Activated naive CD4-positive, alpha-beta T cell treated with anti-CD3 and anti-CD28 coated beads, Interleukin-2, amount 50 U/mL, for 24 hours (primary cell): ENCODE measurements around the gene SLC9A6.

Source experiments
- H3K27ac Mint-ChIP-seq: one replicate; pipeline ENCODE4 v1.8.0; 2021; ENCODE audit warnings: mild to moderate bottlenecking, mixed read lengths
- H3K27me3 Mint-ChIP-seq: one replicate; pipeline ENCODE4 v1.8.0; 2021; ENCODE audit warnings: mixed read lengths
- H3K36me3 Mint-ChIP-seq: one replicate; pipeline ENCODE4 v1.8.0; 2021; ENCODE audit warnings: mixed read lengths
- H3K4me1 Mint-ChIP-seq: one replicate; pipeline ENCODE4 v1.8.0; 2021; ENCODE audit warnings: mixed read lengths
- H3K4me3 Mint-ChIP-seq: one replicate; pipeline ENCODE4 v1.8.0; 2021; ENCODE audit warnings: mild to moderate bottlenecking, mixed read lengths
- H3K9me3 Mint-ChIP-seq: one replicate; pipeline ENCODE4 v1.8.0; 2021; ENCODE audit warnings: mixed read lengths

Gene SLC9A6

DNA sequence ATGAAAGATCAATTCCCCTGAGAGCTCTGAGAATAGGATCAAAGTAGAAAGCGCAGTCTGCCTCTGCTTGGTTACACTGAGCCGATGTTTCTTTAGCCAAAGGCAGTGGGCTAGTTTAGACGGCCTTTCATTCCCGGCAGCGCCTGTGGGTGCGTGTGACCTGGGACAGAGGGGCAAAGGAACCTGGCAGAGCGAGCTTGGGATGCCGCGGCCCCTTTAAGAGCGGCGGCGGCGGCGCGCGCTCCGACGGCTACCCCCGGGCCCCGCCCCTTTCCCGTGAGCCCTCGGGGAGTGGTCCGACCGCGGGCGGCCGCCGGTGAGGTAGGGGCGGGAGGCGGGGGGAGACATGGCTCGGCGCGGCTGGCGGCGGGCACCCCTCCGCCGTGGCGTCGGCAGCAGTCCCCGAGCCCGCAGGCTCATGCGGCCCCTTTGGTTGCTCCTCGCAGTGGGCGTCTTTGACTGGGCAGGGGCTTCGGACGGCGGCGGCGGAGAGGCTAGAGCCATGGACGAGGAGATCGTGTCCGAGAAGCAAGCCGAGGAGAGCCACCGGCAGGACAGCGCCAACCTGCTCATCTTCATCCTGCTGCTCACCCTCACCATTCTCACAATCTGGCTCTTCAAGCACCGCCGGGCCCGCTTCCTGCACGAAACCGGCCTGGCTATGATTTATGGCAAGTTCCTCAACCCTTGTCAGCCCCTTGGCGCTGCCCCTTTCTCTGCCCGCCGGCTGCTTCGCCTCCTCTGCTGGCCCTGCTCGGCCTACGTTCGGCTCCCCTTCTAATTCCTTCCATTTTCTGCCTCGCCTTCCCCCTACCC, at the start of gene SLC9A6:
Gene SLC9A6 (plus strand): TSS at position 279 of the 816 bp plus-strand sequence. CDS start 224 bp downstream, at position 503.
- Mint-ChIP-seq H3K4me1 (peaks cover 73% of the 10 kb centered on the region), H3K27ac (peak within 1 kb of the TSS; percentile 98), H3K9me3 (no peaks in the 10 kb centered on the region), H3K27me3 (no peaks in the 10 kb centered on the region), H3K36me3 (peaks cover 2% of the 10 kb centered on the region), H3K4me3 (peak within 1 kb of the TSS; percentile 95)

DNA sequence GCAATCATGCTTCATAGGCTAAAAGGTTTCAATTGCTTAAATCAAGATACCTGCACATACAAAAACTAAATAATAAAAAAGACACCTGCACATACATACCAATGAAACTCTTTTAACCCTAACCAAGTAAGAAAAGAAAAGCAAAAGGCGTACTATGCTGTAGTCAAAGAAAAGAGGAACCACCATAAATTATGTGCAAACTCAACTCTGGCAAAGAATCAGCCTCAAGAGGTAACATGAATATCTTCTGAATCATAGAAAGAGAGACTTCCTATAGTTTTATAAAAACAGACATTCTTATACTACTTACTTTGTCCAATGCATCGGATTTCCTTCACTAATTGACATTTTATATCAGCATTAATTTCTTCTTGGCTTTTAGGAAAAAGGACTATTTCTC, 40.7 kb upstream of the SLC9A6 start:
- no peaks in the 10 kb centered on the region for H3K27me3 Mint-ChIP-seq
- no peak overlapping the region for H3K27ac Mint-ChIP-seq
- peaks cover 6% of the 10 kb centered on the region for H3K36me3 Mint-ChIP-seq
- no peaks in the 10 kb centered on the region for H3K9me3 Mint-ChIP-seq
- H3K4me3 Mint-ChIP-seq = no peak overlapping the region
- H3K4me1 Mint-ChIP-seq = no peaks in the 10 kb centered on the region

DNA sequence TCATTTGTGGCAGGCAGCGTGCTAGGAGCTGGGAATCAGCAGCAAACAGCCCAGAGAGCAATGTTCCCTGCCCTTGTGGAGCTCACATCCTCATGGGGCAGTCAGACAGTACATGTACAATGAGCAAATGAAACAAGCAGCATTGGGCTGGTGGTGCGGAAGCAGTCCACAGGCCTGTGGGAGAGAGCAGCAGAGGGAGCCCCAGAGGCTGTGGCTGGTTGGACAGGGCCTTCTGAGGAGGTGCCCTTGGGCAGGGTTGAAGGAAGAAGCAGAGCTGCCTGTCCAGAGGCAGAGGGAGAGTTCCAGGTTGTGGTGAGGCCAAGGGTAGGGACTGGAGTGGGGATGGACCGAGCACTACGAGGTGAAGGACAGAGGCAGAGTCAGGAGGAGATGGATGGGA, 33.9 kb upstream of the SLC9A6 start:
- H3K27ac Mint-ChIP-seq = no peak overlapping the region
- no peaks in the 10 kb centered on the region for H3K9me3 Mint-ChIP-seq
- no peaks in the 10 kb centered on the region for H3K27me3 Mint-ChIP-seq
- H3K4me3 Mint-ChIP-seq = no peak overlapping the region
- no peaks in the 10 kb centered on the region for H3K4me1 Mint-ChIP-seq
- peaks cover 3% of the 10 kb centered on the region for H3K36me3 Mint-ChIP-seq

GRCh38 chrX:135973025-135973547, 12.1 kb upstream of the SLC9A6 start:
- peak overlapping the region; percentile 94 for H3K4me3 Mint-ChIP-seq
- H3K27ac Mint-ChIP-seq = peak overlapping the region; percentile 94
- H3K27me3 Mint-ChIP-seq = no peaks in the 10 kb centered on the region
- peaks cover 31% of the 10 kb centered on the region for H3K4me1 Mint-ChIP-seq
- no peaks in the 10 kb centered on the region for H3K9me3 Mint-ChIP-seq
- H3K36me3 Mint-ChIP-seq = no peaks in the 10 kb centered on the region

DNA sequence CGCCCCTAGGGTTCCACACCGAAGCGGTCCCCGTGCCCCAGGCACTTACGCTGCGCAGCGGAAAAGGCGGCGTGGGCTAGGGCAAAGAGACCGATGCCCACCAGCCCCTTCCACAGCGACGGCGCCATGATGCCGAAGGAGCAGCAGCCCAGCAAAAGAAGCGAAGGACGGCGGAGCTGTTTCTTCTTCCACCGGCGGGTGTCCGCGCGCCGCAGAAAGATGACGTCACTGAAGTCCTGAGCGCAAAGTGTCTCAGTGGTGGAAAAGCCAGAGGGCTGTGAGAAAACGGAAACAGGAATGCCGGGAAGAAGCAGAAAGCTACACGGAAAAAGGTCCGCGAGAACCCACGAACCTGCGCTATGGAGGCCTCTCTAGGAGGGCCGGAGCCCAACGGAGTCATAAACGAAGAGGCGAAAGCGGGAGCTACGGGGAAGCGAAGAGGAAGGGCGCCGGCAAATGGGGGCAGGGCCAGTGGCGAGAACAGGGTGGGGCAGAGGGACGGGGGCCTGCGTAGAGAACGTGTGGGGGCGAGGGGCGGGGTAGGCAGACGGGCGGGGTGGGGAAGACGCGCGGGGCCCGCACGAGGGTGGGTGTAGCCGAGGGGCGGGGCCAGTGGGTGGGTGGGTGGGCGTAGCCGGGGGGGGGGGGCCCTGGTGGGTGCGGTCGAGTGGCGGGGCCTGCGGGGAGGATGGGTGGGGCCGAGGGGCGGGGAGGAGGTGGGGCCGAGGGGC, 11.5 kb upstream of the SLC9A6 start, which contains the start of gene MMGT1:
Gene MMGT1 (minus strand): TSS at position 441 of the 731 bp plus-strand sequence. CDS start 313 bp downstream, at position 128.
- no peaks in the 10 kb centered on the region for H3K36me3 Mint-ChIP-seq
- peaks cover 31% of the 10 kb centered on the region for H3K4me1 Mint-ChIP-seq
- peak within 1 kb of the TSS; percentile 94 for H3K27ac Mint-ChIP-seq
- no peaks in the 10 kb centered on the region for H3K27me3 Mint-ChIP-seq
- H3K9me3 Mint-ChIP-seq = no peaks in the 10 kb centered on the region
- H3K4me3 Mint-ChIP-seq = peak within 1 kb of the TSS; percentile 94

GRCh38 chrX:135974279-135974856, 10.9 kb upstream of the SLC9A6 start:
- H3K4me3 Mint-ChIP-seq = peak overlapping the region; percentile 70

DNA sequence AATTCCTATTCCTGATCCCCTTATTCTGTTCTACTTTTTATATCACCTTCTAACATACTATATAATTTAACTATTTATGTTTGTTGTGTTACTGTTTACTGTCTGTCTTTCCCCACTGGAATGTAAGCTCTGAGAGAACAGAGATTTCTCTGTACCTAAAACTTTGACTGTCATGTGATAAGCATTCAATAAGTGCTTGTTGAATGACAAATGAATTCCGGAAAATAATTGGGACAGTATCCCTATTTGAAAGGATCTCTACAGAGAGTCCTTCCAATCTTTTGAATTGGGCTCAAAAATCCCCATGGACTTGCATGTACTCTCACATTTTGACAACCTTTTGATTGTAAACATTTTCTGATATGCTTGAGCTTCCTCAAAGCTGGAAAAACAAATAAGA, 9.8 kb upstream of the SLC9A6 start:
- H3K4me1 Mint-ChIP-seq = peaks cover 29% of the 10 kb centered on the region
- no peaks in the 10 kb centered on the region for H3K27me3 Mint-ChIP-seq
- H3K36me3 Mint-ChIP-seq = no peaks in the 10 kb centered on the region
- H3K9me3 Mint-ChIP-seq = no peaks in the 10 kb centered on the region
- no peak overlapping the region for H3K27ac Mint-ChIP-seq
- H3K4me3 Mint-ChIP-seq = no peak overlapping the region

More at GRCh38 chrX:135974279-135974856, 10.9 kb upstream of the SLC9A6 start:
- no peaks in the 10 kb centered on the region for H3K36me3 Mint-ChIP-seq
- no peaks in the 10 kb centered on the region for H3K27me3 Mint-ChIP-seq
- H3K27ac Mint-ChIP-seq = no peak overlapping the region
- no peaks in the 10 kb centered on the region for H3K9me3 Mint-ChIP-seq
- H3K4me1 Mint-ChIP-seq = peaks cover 31% of the 10 kb centered on the region

- Mint-ChIP-seq H3K9me3 (no peaks in the 10 kb centered on the region), H3K27ac (no peak overlapping the region), H3K4me3 (no peak overlapping the region), H3K27me3 (no peaks in the 10 kb centered on the region), H3K4me1 (peaks cover 33% of the 10 kb centered on the region), H3K36me3 (no peaks in the 10 kb centered on the region)
Measured at GRCh38 chrX:135977611-135978010, 7.6 kb upstream of the SLC9A6 start.

DNA sequence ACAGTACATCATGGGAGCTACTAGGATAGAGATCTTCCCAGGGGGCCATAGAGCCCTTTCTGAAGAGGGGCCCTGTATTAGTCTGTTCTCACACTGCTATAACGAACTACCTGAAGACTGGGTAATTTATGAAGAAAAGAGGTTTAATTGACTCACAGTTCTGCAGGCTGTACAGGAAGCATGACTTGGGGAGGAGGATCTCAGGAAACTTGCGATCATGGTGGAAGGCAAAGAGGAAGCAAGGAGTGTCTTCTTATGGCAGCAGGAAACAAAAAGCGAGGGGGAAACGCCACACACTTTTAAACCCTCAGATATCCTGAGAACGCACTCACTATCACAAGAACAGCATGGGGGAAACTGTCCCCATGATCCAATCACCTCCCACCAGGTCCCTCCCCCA, 4.2 kb upstream of the SLC9A6 start:
- no peak overlapping the region for H3K4me3 Mint-ChIP-seq
- no peaks in the 10 kb centered on the region for H3K36me3 Mint-ChIP-seq
- peaks cover 41% of the 10 kb centered on the region for H3K4me1 Mint-ChIP-seq
- no peaks in the 10 kb centered on the region for H3K9me3 Mint-ChIP-seq
- no peaks in the 10 kb centered on the region for H3K27me3 Mint-ChIP-seq
- no peak overlapping the region for H3K27ac Mint-ChIP-seq

- H3K4me3 Mint-ChIP-seq = no peak overlapping the region
- H3K36me3 Mint-ChIP-seq = no peaks in the 10 kb centered on the region
- H3K27ac Mint-ChIP-seq = no peak overlapping the region
- H3K27me3 Mint-ChIP-seq = no peaks in the 10 kb centered on the region
- no peaks in the 10 kb centered on the region for H3K9me3 Mint-ChIP-seq
- H3K4me1 Mint-ChIP-seq = peaks cover 47% of the 10 kb centered on the region
Measured at GRCh38 chrX:135981668-135982067, 3.6 kb upstream of the SLC9A6 start.

DNA sequence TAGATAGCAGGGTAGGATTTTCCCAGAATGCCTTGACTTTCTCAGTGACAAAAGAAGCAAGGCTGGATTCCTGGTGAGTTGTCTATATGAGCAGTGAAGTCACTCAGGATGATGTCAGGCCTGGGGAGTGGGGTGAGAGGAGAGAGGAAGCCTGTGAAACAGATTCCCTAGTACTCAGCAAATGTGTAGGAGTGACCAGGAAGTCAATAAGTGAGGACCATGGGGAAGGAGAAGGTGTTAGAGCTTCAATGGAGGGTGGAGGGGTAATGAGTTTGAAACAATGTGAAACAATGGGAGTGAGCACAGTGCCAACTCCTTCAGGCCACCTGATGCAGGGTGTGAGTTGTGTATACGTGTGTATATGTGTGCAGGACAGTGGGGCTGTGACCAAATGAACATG, 2.4 kb upstream of the SLC9A6 start:
- peaks cover 59% of the 10 kb centered on the region for H3K4me1 Mint-ChIP-seq
- H3K27me3 Mint-ChIP-seq = no peaks in the 10 kb centered on the region
- peak overlapping the region; percentile 98 for H3K27ac Mint-ChIP-seq

DNA sequence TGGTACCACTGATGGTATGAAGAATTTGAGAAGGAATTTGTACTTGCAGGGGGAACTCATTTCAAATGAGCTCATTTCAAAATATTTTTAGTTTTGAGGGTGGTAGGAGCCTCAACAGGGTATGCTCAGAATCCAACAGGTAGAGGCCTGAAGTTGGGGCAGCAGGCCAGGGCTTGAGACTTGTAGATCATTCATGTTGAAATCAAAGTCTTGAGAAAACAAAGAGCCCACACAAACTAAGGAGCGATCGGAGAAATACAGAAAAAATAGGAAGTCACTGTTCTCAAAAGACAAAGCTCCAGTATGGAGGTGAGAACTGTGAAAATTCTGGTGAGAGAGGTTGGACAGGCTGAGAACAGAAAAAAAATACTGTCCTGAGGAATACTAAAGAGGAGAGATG, 979 bp upstream of the SLC9A6 start:
- no peaks in the 10 kb centered on the region for H3K9me3 Mint-ChIP-seq
- peak overlapping the region; percentile 98 for H3K27ac Mint-ChIP-seq
- peak overlapping the region; percentile 95 for H3K4me3 Mint-ChIP-seq
- H3K4me1 Mint-ChIP-seq = peaks cover 66% of the 10 kb centered on the region
- no peaks in the 10 kb centered on the region for H3K36me3 Mint-ChIP-seq
- no peaks in the 10 kb centered on the region for H3K27me3 Mint-ChIP-seq

More for the DNA sequence above, 2.4 kb upstream of the SLC9A6 start:
- H3K36me3 Mint-ChIP-seq = no peaks in the 10 kb centered on the region
- H3K9me3 Mint-ChIP-seq = no peaks in the 10 kb centered on the region
- H3K4me3 Mint-ChIP-seq = peak overlapping the region; percentile 95

- H3K4me3 Mint-ChIP-seq = peak overlapping the region; percentile 95
- no peaks in the 10 kb centered on the region for H3K9me3 Mint-ChIP-seq
- H3K27ac Mint-ChIP-seq = peak overlapping the region; percentile 98
- H3K27me3 Mint-ChIP-seq = no peaks in the 10 kb centered on the region
- peaks cover 2% of the 10 kb centered on the region for H3K36me3 Mint-ChIP-seq
- peaks cover 71% of the 10 kb centered on the region for H3K4me1 Mint-ChIP-seq
Measured at GRCh38 chrX:135984791-135985156, 461 bp upstream of the SLC9A6 start.

DNA sequence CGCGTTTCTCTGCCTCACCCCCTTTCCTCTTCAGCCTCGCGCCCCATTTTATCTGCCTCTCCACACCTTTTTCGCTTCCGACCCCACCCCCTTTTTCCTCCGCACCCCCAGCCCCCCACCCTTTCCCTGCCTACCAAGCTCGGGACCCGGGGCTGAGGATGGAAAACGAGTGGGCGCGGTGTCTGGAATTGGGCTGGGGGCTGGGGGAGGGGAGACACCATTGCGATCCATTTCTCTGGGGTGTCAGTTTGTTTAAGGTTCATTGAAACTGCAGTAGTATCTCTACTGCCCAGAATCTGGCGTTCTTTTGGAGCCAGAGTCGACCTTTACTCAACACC, 707 bp downstream of the SLC9A6 start:
- Mint-ChIP-seq H3K4me1 (peaks cover 71% of the 10 kb centered on the region), H3K4me3 (peak overlapping the region; percentile 95), H3K27ac (peak overlapping the region; percentile 68), H3K27me3 (no peaks in the 10 kb centered on the region), H3K36me3 (peaks cover 2% of the 10 kb centered on the region), H3K9me3 (no peaks in the 10 kb centered on the region)

DNA sequence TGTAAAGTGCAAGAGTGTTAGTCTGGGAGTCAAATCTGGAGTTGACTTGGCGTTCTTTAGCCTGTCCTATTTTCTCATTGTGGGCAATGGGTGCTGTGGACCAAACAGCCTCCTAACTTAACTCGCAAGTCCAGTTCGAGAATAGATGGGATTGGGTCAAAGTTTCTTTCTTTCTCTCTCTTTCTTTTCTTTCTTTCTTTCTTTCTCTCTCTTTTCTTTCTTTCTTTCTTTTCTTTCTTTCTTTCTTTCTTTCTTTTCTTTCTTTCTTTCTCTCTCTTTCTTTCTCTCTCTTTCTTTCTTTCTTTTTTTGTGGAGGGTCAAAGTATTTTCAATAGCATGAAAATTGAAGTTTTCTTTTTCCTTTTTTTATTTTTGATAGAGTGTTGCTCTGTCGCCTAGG, 3.0 kb downstream of the SLC9A6 start:
- no peaks in the 10 kb centered on the region for H3K27me3 Mint-ChIP-seq
- H3K36me3 Mint-ChIP-seq = peaks cover 2% of the 10 kb centered on the region
- no peak overlapping the region for H3K27ac Mint-ChIP-seq
- H3K4me3 Mint-ChIP-seq = no peak overlapping the region
- no peaks in the 10 kb centered on the region for H3K9me3 Mint-ChIP-seq
- peaks cover 66% of the 10 kb centered on the region for H3K4me1 Mint-ChIP-seq

DNA sequence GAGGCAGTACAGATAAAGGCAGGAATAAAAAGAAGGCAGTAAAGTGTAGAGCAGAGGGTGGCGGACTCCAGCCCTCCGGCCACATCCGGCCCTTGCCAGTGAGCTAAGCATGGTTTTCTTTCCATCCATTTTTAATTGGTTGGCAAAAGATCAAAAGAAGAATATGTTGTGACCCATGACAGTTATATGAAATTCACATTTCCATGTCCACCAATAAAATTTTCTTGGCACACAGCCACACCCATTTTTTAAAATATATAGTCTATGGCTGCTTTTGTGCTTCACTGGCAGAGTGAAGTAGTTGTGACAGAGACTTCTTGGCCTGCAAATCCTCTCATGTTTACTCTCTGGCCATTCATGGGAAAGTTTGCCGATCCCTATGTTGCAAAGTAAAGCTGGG, 29.8 kb downstream of the SLC9A6 start:
- H3K27ac Mint-ChIP-seq = no peak overlapping the region
- H3K4me1 Mint-ChIP-seq = no peaks in the 10 kb centered on the region
- H3K9me3 Mint-ChIP-seq = no peaks in the 10 kb centered on the region
- H3K27me3 Mint-ChIP-seq = no peaks in the 10 kb centered on the region
- H3K36me3 Mint-ChIP-seq = peaks cover 5% of the 10 kb centered on the region
- H3K4me3 Mint-ChIP-seq = no peak overlapping the region
